OCI-LY3 (cell line): Measurements from ENCODE around the gene LYPD1.

Experiments
- H2AFZ ChIP-seq: fragments of 200-600, 300-600 bp; shearing (Covaris generic); 2 replicates; pipeline ENCODE4 v1.6.0; 2014; ENCODE audit warnings: antibody characterized with exemption, low read depth, low read length
- H3K27ac ChIP-seq: fragments of 200-600, 300-600 bp; sonication (generic); 2 replicates; pipeline ENCODE4 v1.5.1; 2014; ENCODE audit warnings: mild to moderate bottlenecking, low read length, moderate library complexity, mixed read lengths
- H3K27me3 ChIP-seq: fragments of 200-600, 300-600 bp; sonication (generic); 2 replicates; pipeline ENCODE4 v1.6.1; 2014; ENCODE audit warnings: low read depth, low read length, mixed read lengths
- H3K36me3 ChIP-seq: fragments of 200-600, 300-600 bp; sonication (generic); replicated peaks from 2 replicates; pipeline ENCODE3; 2014; ENCODE audit warnings: low read depth, low read length, mixed read lengths
- H3K4me1 ChIP-seq: fragments of 300-600, 200-600 bp; sonication (generic); 2 replicates; pipeline ENCODE4 v1.6.1; 2014; ENCODE audit warnings: low read length, mixed read lengths
- H3K4me2 ChIP-seq: fragments of 200-600, 300-600 bp; sonication (generic); 2 replicates; pipeline ENCODE4 v1.6.1; 2014; ENCODE audit warnings: low read length, mixed read lengths
- H3K4me3 ChIP-seq: fragments of 300-600, 200-600 bp; sonication (generic); 2 replicates; pipeline ENCODE4 v1.5.1; 2014; ENCODE audit warnings: antibody characterized with exemption, mild to moderate bottlenecking, low read length, moderate library complexity
- H3K79me2 ChIP-seq: fragments of 300-600, 200-600 bp; shearing (Covaris generic); 2 replicates; pipeline ENCODE4 v1.6.1; 2014; ENCODE audit warnings: mild to moderate bottlenecking, low read length, mixed read lengths
- H3K9ac ChIP-seq: fragments of 300-600, 200-600 bp; shearing (Covaris generic); 2 replicates; pipeline ENCODE4 v1.6.0; 2014; ENCODE audit warnings: mild to moderate bottlenecking, low read length, moderate library complexity
- H3K9me3 ChIP-seq: fragments of 200-600, 300-600 bp; shearing (Covaris generic); 2 replicates; pipeline ENCODE4 v1.6.1; 2014; ENCODE audit warnings: low read length, mixed read lengths; ENCODE audit not compliant: insufficient read depth
- H4K20me1 ChIP-seq: fragments of 200-600, 300-600 bp; sonication (generic); 2 replicates; pipeline ENCODE4 v1.6.1; 2016; ENCODE audit warnings: low read length, mixed read lengths; ENCODE audit not compliant: insufficient read depth
- EZH2phosphoT487 ChIP-seq: fragments of 200-600 bp; shearing (Covaris generic); IDR thresholded peaks from 2 replicates; pipeline ENCODE4 v1.6.1; 2018; ENCODE audit warnings: antibody characterized with exemption, mixed run types, low read depth
- TF ChIP-seq, protein P1 (sequence below): fragments of 200-600, 300-600 bp; sonication (generic); IDR thresholded peaks from 2 replicates; pipeline ENCODE4 v1.5.1; 2014; ENCODE audit warnings: antibody characterized with exemption, low read length, low read depth

Gene LYPD1

DNA sequence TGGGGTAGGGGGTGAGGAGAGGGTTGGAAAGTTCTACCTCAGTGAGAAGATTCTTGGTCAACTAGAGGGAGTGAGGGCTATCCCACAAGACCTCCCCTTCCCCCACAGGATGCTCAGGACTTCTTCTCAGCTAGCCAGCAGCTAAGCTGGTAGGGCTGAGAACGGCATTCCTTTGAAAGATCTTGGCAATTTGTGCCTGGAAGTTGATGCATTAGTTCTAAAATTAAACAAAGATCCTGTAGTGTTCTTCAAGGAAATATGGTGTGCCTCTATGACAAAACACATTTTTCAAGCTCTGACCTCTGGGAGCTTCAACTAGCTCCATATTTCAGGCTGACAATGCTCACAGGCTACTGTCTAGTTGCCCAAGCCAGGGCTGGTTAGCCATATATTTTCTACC, 2.3 kb downstream of the LYPD1 start:
- no peaks in the 10 kb centered on the region for H3K4me1 ChIP-seq
- no peaks in the 10 kb centered on the region for H3K9me3 ChIP-seq
- H3K27me3 ChIP-seq: no peaks in the 10 kb centered on the region
- H3K27ac ChIP-seq: no peak overlapping the region
- H3K4me2 ChIP-seq: no peak overlapping the region
- H3K9ac ChIP-seq: no peak overlapping the region
- no peak for TF ChIP-seq EZH2phosphoT487
- H2AFZ ChIP-seq: no peak overlapping the region
- no peaks in the 10 kb centered on the region for H3K36me3 ChIP-seq
- H3K4me3 ChIP-seq: no peak overlapping the region
- H4K20me1 ChIP-seq: no peaks in the 10 kb centered on the region
- H3K79me2 ChIP-seq: no peaks in the 10 kb centered on the region

DNA sequence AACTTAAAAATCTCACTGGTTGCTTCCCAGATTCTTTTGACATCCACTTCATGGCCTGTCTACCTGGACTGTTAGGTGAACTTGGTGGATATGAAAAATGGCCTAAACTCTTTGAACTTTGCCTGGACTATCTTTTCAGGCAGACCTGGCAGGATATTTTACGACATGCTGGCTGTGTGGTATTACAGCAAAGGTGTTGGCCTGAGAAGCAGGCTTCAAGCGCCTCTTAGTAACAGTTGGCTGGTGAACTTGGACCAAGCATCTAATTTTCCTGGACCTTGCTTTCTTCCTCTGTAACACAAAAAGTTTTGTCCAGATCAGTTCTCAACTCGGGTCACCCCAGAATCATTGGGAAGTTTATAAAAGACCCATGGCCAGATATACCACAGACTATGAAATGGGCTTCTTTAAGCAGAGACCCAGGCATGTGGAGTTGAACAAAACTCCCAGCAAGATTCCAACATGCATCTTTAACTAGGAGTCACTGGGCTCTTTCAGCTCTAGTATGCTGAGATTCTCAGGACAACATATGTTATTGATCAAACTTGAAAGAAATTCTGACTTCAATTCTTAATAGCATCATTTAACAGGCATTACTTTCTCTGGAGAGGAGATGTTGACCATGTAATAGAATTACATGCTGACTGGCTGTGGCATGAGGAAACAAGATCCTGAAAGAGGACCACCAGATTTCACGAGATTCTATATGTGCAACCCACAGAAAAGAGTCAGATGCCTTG, 4.4 kb downstream of the LYPD1 start:
- no peaks in the 10 kb centered on the region for H3K36me3 ChIP-seq
- H3K4me1 ChIP-seq: no peaks in the 10 kb centered on the region
- no peaks in the 10 kb centered on the region for H4K20me1 ChIP-seq
- no peak overlapping the region for H2AFZ ChIP-seq
- H3K9ac ChIP-seq: no peak overlapping the region
- H3K4me2 ChIP-seq: no peak overlapping the region
- no peaks in the 10 kb centered on the region for H3K27me3 ChIP-seq
- TF ChIP-seq EZH2phosphoT487: no peak
- TF ChIP-seq, protein P1, sequence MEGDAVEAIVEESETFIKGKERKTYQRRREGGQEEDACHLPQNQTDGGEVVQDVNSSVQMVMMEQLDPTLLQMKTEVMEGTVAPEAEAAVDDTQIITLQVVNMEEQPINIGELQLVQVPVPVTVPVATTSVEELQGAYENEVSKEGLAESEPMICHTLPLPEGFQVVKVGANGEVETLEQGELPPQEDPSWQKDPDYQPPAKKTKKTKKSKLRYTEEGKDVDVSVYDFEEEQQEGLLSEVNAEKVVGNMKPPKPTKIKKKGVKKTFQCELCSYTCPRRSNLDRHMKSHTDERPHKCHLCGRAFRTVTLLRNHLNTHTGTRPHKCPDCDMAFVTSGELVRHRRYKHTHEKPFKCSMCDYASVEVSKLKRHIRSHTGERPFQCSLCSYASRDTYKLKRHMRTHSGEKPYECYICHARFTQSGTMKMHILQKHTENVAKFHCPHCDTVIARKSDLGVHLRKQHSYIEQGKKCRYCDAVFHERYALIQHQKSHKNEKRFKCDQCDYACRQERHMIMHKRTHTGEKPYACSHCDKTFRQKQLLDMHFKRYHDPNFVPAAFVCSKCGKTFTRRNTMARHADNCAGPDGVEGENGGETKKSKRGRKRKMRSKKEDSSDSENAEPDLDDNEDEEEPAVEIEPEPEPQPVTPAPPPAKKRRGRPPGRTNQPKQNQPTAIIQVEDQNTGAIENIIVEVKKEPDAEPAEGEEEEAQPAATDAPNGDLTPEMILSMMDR: no peak
- no peak overlapping the region for H3K27ac ChIP-seq
- no peaks in the 10 kb centered on the region for H3K79me2 ChIP-seq
- H3K4me3 ChIP-seq: no peak overlapping the region
- H3K9me3 ChIP-seq: no peaks in the 10 kb centered on the region

DNA sequence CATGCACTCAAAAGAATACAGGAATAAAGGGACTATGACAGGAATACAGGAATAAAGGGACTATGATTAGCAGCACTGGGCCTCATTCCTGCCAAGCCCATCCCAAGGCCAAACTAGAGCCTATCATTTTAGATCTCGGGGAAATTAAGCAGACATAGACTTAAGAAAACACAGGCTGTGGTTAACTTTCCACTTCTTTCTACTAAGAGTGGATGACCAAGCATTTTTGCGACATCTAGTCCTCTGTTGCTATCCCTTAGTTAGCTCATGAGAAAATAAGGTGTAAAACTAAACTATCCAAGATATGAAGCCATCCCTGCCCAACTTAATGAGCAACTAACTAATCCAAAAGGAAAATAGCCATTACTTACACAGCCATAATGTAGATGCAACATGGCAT, 5.9 kb downstream of the LYPD1 start:
- H3K27ac ChIP-seq: no peak overlapping the region
- H3K79me2 ChIP-seq: no peaks in the 10 kb centered on the region
- H3K27me3 ChIP-seq: no peaks in the 10 kb centered on the region
- H3K4me1 ChIP-seq: no peaks in the 10 kb centered on the region
- no peak overlapping the region for H2AFZ ChIP-seq
- H4K20me1 ChIP-seq: no peaks in the 10 kb centered on the region
- H3K4me3 ChIP-seq: no peak overlapping the region
- no peak overlapping the region for H3K4me2 ChIP-seq
- no peak overlapping the region for H3K9ac ChIP-seq
- H3K9me3 ChIP-seq: no peaks in the 10 kb centered on the region
- H3K36me3 ChIP-seq: no peaks in the 10 kb centered on the region
- no peak for TF ChIP-seq EZH2phosphoT487
- TF ChIP-seq, protein P1: no peak

DNA sequence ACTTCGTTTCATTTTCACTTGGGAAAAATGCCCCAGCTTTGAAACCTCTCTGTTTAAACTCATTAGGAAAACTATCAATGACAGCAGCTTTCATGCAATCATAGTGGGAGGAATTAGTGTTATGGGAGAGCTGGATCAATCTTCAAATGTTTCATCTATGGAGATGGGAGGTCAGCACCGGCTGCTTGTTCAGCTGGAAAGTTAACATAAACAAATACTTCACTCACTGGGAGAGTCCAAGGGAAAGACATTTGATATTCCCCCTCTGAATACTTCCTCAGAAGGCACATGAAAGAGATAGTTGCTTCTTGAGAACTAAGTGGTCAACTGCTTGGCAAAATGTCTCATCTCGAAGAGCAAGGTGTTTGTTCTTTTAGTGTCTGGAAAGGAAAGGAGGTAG, 7.3 kb downstream of the LYPD1 start:
- H3K4me3 ChIP-seq: no peak overlapping the region
- H3K36me3 ChIP-seq: no peaks in the 10 kb centered on the region
- no peaks in the 10 kb centered on the region for H3K27me3 ChIP-seq
- no peak overlapping the region for H3K4me2 ChIP-seq
- no peak overlapping the region for H3K9ac ChIP-seq
- H3K9me3 ChIP-seq: no peaks in the 10 kb centered on the region
- no peaks in the 10 kb centered on the region for H3K79me2 ChIP-seq
- H3K27ac ChIP-seq: no peak overlapping the region
- H3K4me1 ChIP-seq: no peaks in the 10 kb centered on the region
- no peak overlapping the region for H2AFZ ChIP-seq
- no peaks in the 10 kb centered on the region for H4K20me1 ChIP-seq
- no peak for TF ChIP-seq EZH2phosphoT487
- TF ChIP-seq, protein P1: no peak
